ENCODE data around the gene ARFGAP2.

ARFGAP2 gene

GRCh38 chr11:47171061-47171838 lies 5.4 kb downstream of the ARFGAP2 start:
- DNase-seq (ENCODE audit: low read depth), result no peak

- DNase-seq (ENCODE audit: low read depth), result no peak
Measured at GRCh38 chr11:47166368-47166767, 10.3 kb downstream of the ARFGAP2 start.

- no peak for DNase-seq (ENCODE audit: low read depth)
Measured at GRCh38 chr11:47165253-47165840, 11.3 kb downstream of the ARFGAP2 start.

DNA sequence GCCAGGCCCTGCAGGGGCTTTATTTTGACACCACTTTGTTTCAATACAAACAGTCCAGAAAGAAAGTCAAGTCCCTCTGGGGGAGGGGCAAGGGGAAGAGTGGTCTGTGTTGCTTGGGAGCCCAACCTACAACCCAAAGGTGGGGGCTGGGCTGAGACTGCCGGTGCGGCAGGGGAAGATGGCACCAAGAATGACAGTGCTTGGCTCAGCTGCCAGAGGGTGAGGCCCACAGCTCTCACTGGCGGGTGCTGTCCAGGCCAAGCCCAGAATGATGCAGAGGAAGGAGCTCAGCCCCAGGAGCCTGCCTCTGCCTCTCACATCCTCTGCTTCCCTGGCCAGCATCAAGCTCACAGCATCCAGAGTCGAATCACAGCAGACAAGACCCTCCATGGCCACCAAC lies 12.4 kb downstream of the ARFGAP2 start:
- DNase-seq (ENCODE audit: low read depth), result no peak

- no peak for DNase-seq (ENCODE audit: low read depth)
Measured at GRCh38 chr11:47163898-47164297, 12.8 kb downstream of the ARFGAP2 start.

DNA sequence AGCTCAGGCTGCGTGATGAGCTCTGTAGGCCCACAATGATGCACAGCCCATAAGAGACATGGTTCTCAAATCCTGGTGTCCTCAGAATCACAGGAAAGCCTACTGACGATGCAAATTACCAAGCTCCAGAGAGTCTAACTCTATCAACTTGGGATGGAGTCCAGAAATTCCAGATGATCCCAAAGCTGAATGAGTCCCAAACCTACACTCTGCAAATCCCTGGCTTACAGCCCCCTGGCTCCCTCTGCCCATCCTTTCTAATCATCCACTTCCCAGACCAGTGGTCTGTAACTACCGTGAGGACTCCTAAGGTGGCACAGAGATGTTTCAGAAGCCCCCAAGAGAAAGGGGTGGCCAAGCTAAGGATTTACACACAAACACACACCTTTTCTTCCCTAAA lies 13.5 kb downstream of the ARFGAP2 start:
- no peak for DNase-seq (ENCODE audit: low read depth)

DNA sequence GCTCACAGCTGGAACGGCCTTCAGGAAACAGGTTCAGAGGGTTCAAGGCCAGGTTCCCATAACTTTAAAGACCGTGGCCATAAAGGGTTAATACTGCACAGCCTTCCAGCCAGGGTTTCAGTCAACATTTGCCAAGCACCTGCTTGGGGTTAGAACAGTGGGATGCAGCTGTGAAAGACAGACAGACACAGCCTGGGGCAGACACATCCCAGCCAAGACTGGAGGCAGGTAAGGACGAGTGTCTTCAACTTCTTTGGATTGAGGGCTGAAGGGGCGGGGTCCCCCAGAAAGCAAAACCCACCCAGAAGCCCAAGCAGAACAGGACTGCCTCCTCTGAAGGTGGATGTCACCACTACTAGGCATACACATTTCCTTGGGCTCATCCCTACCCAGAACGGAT lies 14.3 kb downstream of the ARFGAP2 start:
- no peak for DNase-seq (ENCODE audit: low read depth)

DNA sequence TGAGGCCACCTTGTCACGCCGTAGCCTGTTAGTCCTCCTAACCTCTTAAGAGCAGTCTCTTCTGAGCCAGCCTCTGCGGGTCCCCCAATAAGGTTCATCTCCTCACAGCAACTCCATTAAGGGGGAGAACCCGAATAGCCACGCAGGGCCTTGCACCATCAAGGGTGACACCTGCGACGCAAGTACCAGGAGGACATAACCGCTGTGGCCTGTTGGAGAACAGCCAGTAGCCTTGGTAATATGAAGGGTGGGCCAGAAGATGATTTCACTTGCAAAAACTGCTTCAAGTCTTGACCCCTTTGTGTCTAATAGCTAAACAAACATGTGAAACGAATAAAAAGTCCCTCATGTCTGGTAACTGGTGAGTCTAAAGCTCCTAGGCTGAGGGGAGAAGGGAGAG lies 14.8 kb downstream of the ARFGAP2 start:
- no peak for DNase-seq (ENCODE audit: low read depth)

DNA sequence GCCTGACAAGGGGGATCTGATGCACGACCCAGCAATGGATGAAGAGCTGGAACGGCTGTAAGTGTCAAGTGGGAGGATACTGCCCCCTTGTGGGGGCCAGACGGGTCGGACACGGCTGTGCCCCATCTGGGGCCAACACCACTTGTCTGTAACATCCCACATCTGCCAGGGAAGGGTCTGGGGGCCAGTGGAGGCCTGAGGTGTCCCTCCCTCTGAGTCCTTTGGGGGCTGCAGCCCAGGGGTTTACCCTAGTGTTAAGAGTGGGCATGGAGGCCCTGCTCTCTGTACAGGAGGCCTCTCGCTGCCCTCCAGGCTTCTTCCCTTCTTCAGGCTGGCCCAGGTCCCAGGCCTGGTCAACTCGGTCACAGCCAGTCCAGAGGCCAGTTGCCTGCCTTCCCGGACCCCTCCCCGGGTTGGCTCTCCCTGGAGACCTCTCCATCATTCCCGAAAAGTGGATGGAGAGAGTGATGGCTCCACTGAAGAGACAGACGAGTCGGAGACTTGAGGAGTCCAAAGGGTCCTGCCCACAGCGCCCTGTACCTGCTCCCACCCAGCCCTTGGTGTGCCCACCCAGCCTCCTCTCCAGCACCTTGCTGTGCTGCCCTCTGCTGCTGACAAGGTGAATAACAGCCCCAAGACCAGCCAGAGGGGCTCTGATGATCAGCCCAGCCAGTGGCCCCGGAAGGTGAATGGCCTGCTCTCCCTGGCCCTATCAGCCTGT lies 15.4 kb downstream of the ARFGAP2 start:
- DNase-seq (ENCODE audit: low read depth), result no peak

- no peak for DNase-seq (ENCODE audit: low read depth)
Measured at GRCh38 chr11:47160753-47161133, 15.9 kb downstream of the ARFGAP2 start.

- DNase-seq (ENCODE audit: low read depth), result no peak
Measured at GRCh38 chr11:47158242-47158641, 18.4 kb downstream of the ARFGAP2 start.

DNA sequence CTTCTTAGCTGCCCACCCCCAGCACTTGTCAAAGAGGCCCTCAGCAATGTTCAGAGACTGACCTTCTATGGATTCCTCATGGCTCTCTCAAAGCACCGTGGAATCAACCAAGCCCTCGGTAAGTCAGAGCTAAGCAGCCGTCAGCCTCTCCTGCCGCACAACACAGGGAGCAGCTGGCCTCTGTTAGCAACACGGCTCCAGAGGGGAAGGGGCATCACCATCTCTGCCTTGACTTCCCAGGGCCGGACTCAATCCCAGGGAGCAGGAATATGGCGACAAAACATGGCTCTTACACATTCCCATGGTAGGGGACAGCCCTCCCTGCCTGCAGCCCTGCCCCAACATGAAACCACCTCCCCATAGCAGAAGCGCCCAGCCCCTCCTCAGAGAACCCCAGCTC lies 18.9 kb downstream of the ARFGAP2 start:
- no peak for DNase-seq (ENCODE audit: low read depth)

- DNase-seq (ENCODE audit: low read depth), result no peak
Measured at GRCh38 chr11:47156951-47157350, 19.7 kb downstream of the ARFGAP2 start.

GRCh38 chr11:47156333-47156732 lies 20.3 kb downstream of the ARFGAP2 start:
- no peak for DNase-seq (ENCODE audit: low read depth)

DNA sequence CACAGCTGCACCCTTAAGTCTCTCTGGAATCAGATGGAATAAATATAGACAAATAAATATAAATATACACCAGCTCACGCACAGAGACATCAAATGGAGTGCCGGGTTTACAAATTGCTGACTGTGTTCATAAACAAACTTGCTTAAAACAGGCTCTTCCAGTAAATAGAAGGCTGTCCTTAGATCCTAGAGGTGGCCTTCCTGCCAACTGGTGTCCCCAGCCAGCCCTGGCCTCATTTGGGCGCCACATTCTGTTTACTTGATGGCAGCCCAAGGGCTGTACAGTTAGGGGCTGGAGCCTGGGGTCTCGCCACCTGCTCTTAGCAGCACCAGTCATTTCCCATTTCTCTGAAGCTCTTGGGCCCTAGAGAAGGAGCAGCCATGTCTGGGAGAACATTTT lies 20.8 kb downstream of the ARFGAP2 start:
- no peak for DNase-seq (ENCODE audit: low read depth)

GRCh38 chr11:47154616-47155570 lies 21.8 kb downstream of the ARFGAP2 start:
- DNase-seq (ENCODE audit: low read depth), result no peak

GRCh38 chr11:47152953-47153950 lies 23.4 kb downstream of the ARFGAP2 start:
- peak; percentile 39 for DNase-seq (ENCODE audit: low read depth)

DNA sequence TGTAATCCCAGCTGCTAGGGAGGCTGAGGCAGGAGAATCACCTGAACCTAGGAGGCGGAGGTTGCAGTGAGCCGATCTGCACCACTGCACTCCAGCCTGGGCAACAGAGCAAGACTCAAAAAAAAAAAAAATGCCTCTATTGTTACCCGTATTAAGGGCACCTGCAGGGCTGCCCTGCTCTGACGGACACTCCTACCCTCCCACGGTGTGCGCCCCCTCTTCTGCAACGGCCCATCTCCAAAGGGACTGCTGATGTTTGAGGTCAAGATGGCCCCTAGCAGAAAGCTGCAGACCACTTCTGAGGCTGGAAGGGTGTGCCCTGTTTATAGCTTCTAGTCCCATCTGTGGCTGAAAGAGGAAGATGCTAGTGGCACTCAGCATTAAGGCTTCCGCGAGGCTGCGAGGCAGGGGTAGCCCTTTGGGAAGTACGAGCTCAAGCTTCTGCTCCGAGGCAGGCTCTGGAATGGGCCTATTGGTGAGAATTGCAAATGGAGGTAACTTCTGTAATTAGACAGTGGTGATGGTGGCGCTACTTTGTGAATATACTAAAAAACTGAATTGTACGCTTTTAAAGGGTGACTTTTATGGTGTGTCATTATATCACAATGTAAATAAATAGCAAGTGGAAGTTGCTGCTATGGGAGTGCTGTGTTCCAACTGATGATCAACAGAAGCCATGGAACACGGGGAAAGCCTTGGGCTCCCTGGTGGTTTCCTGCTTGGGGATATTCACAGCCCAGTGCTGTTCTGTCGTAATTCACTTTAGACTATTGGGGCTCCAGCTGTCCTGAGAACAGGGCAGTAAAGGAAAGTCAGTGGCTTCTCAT lies 24.3 kb downstream of the ARFGAP2 start:
- no peak for DNase-seq (ENCODE audit: low read depth)

DNA sequence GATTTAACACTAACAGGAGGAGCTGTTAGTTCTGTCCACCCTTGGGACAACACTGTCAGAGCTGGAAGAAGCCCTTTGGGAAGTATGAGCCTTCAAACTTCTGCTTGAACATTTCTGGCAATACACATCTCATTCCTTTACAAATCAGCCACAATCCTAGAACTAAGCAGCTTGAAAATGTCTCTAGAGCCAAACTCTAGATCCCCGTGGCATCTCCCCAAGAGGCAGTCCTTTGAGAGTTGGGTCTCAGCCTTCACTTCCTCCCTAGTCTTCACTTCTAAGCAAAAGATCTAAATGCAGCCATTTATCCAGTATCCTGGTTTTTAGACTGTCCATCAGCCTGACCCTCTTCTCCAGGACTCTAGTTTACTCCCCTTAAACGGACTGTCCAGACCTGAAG lies 26.9 kb downstream of the ARFGAP2 start:
- no peak for DNase-seq (ENCODE audit: low read depth)

Data from HS-5 (cell line).